OCI-LY7 (cell line): ENCODE results near the gene SIK2.

Source experiments
- EZH2phosphoT487 ChIP-seq: fragments of 200-600 bp; sonication (generic); IDR thresholded peaks from 2 replicates; pipeline ENCODE4 v1.6.1; 2018; ENCODE audit warnings: low read depth, borderline replicate concordance, mild to moderate bottlenecking, mixed run types, antibody characterized with exemption, low read length, moderate library complexity, mixed read lengths
- TF ChIP-seq, protein P1 (sequence below): fragments of 200-600 bp; sonication (generic); conservative IDR thresholded peaks from 2 replicates; pipeline ENCODE4 v1.5.1; 2014; ENCODE audit warnings: mild to moderate bottlenecking, antibody characterized with exemption, low read length, moderate library complexity, mixed read lengths

DNA sequence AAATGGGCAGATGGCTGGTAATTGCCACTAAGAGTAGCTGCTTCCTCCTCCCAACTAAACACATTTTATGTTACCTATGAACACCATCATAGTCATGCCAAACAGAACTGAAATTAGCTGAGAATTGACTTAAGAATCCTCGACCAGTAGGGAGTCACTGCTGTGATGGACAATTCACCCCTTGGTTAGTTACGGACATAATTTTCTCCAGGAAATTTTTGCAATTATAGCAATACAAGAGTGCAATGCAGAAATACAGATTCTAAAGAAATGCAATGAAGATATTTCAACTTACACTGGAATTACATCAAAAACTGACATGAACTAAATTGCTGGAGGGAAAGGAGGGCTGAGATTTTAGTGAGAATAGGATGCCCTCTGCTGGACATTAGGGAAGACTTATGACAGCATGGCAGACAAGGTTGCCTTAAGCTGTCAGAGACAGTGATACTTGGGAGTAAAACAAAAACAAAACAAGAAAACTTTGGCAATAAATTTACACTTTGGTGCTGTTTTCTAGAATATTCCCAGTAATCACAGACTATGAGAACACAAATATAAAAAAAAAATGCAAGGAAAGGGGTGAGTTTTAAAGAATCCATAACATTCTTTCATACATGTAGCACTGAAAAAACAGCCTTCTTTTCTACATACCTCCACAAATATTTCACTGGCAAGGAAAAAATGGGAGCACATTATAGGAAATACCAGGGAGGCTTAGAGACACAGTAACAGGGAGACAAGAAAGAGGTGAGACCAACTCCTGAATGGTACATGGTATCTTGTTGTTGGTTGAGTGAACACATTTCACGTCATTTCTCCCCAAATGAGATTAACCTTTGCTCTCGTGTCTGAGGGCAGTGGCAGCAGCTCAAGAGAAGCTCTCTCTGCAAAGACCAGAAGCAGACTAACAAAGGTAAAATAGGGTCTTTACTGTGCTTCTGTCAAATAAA is 175.1 kb downstream of the SIK2 start:
- TF ChIP-seq, protein P1, sequence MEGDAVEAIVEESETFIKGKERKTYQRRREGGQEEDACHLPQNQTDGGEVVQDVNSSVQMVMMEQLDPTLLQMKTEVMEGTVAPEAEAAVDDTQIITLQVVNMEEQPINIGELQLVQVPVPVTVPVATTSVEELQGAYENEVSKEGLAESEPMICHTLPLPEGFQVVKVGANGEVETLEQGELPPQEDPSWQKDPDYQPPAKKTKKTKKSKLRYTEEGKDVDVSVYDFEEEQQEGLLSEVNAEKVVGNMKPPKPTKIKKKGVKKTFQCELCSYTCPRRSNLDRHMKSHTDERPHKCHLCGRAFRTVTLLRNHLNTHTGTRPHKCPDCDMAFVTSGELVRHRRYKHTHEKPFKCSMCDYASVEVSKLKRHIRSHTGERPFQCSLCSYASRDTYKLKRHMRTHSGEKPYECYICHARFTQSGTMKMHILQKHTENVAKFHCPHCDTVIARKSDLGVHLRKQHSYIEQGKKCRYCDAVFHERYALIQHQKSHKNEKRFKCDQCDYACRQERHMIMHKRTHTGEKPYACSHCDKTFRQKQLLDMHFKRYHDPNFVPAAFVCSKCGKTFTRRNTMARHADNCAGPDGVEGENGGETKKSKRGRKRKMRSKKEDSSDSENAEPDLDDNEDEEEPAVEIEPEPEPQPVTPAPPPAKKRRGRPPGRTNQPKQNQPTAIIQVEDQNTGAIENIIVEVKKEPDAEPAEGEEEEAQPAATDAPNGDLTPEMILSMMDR: peak; percentile 99
- no peak for TF ChIP-seq EZH2phosphoT487
